Hepatocyte (in vitro differentiated cells): ENCODE measurements around the gene WFDC5. TPM values are rescaled to one million over a fixed set of nuclear protein-coding genes. Genes with fewer than 3 reads are reported as not detected.

Experiments
- DNase-seq: peaks from one replicate; pipeline ENCODE4 v3.0.0-alpha.2; 2016; ENCODE audit warnings: low spot score
- H2AFZ ChIP-seq: fragments of 200-600 bp; sonication (generic); 2 replicates; pipeline ENCODE4 v1.6.0; 2016; ENCODE audit warnings: antibody characterized with exemption, mild to moderate bottlenecking
- H3K27ac ChIP-seq: fragments of 200-600 bp; sonication (generic); 2 replicates; pipeline ENCODE4 v1.5.1; 2016; ENCODE audit warnings: mild to moderate bottlenecking
- H3K27me3 ChIP-seq: fragments of 200-600 bp; sonication (generic); 2 replicates; pipeline ENCODE4 v1.6.1; 2016
- H3K36me3 ChIP-seq: fragments of 200-600 bp; sonication (generic); replicated peaks from 2 replicates; pipeline ENCODE4 v1.5.1; 2016; ENCODE audit warnings: low read depth; ENCODE audit not compliant: insufficient read depth
- H3K4me1 ChIP-seq: fragments of 200-600 bp; sonication (generic); 2 replicates; pipeline ENCODE4 v1.5.1; 2016; ENCODE audit warnings: mild to moderate bottlenecking, moderate library complexity; ENCODE audit not compliant: insufficient read depth
- H3K4me2 ChIP-seq: fragments of 200-600 bp; sonication (generic); 2 replicates; pipeline ENCODE4 v1.6.0; 2016
- H3K4me3 ChIP-seq: fragments of 200-600 bp; sonication (generic); 2 replicates; pipeline ENCODE4 v1.5.1; 2016; ENCODE audit warnings: mild to moderate bottlenecking
- H3K79me2 ChIP-seq: fragments of 200-600 bp; sonication (generic); 2 replicates; pipeline ENCODE4 v1.6.0; 2017; ENCODE audit warnings: mild to moderate bottlenecking
- H3K9me2 ChIP-seq: fragments of 200-600 bp; sonication (generic); replicated peaks from 2 replicates; pipeline ENCODE4 v1.6.0; 2017; ENCODE audit warnings: mild to moderate bottlenecking; ENCODE audit not compliant: insufficient read depth
- H3K9me3 ChIP-seq: fragments of 200-600 bp; sonication (generic); 2 replicates; pipeline ENCODE4 v1.5.1; 2016; ENCODE audit warnings: low read depth, mild to moderate bottlenecking
- H4K20me1 ChIP-seq: fragments of 200-600 bp; sonication (generic); 2 replicates; pipeline ENCODE4 v1.6.0; 2016; ENCODE audit warnings: mild to moderate bottlenecking; ENCODE audit not compliant: insufficient read depth, poor library complexity, severe bottlenecking
- EZH2 ChIP-seq: fragments of 200-600 bp; sonication (generic); IDR thresholded peaks from 2 replicates; pipeline ENCODE4 v1.6.1; 2016; ENCODE audit warnings: antibody characterized with exemption, mild to moderate bottlenecking, borderline replicate concordance
- EZH2phosphoT487 ChIP-seq: fragments of 200-600 bp; sonication (generic); IDR thresholded peaks from one replicate; pipeline ENCODE4 v1.6.1; 2018; ENCODE audit warnings: antibody characterized with exemption, mild to moderate bottlenecking, low read depth, moderate library complexity; ENCODE audit not compliant: unreplicated experiment, severe bottlenecking
- WGBS: methylation state at CpG from one replicate; pipeline ENCODE4 v1.1.6; 2016; ENCODE audit warnings: low lambda C conversion rate; ENCODE audit errors: missing lambda C conversion rate; 5-methylcytosine and 5-hydroxymethylcytosine counted together
- polyA plus RNA-seq: library from polyadenylated mRNA; unstranded; fragments of >200 nt; fragmentation: Nextera tagmentation; extraction: Ambion mirVana; gene quantifications from 2 replicates; pipeline ENCODE4 v1.2.1, GENCODE V29; 2016
- total RNA-seq: library from RNA; depleted of rRNA; stranded (reverse); fragments of >200 nt; gene quantifications from 2 replicates; pipeline ENCODE4 v1.2.3, GENCODE V29; 2014
- TF ChIP-seq, protein P1 (sequence below): fragments of 200-600 bp; sonication (generic); IDR thresholded peaks from 2 replicates; pipeline ENCODE4 v1.5.1; 2016; ENCODE audit warnings: antibody characterized with exemption, mild to moderate bottlenecking; ENCODE audit not compliant: poor library complexity

Gene WFDC5
- total and polyA plus RNA-seq, 2 experiments from 2014 or later = 0.47 TPM; not detected in 1

DNA sequence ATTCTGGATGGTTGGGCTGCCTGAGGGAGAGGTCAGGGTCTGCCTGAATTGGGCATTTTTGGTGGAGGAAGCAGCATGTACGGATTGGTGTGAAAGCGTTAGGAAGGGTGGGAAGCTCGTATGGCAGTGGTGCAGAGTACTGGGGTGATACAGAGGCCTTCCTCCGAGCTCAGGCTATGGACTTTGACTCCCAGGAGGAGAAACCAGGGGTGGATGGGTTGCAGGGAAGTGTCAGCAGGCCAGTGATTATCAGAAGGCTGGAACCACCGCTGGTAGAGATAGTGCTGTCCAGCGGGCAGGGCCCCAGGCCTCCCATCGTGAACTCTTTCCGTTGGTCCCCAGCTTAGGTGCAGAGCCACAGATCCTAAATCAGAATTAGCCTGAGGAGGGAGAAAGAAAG lies 5.3 kb downstream of the WFDC5 start:
- no peak for DNase-seq
- Histone ChIP-seq H3K27me3 (no peaks in the 10 kb centered on the region), H3K27ac (no peak overlapping the region), H3K79me2 (no peaks in the 10 kb centered on the region), H3K9me3 (no peaks in the 10 kb centered on the region), H3K4me2 (no peak overlapping the region), H3K4me3 (no peak overlapping the region), H3K9me2 (no peaks in the 10 kb centered on the region), H3K4me1 (no peaks in the 10 kb centered on the region), H3K36me3 (no peaks in the 10 kb centered on the region), H4K20me1 (no peaks in the 10 kb centered on the region), H2AFZ (no peak overlapping the region)
- 55% methylated on average over 8 of the region's 8 CpGs for WGBS
- TF ChIP-seq EZH2phosphoT487 = no peak
- no peak for TF ChIP-seq EZH2
- TF ChIP-seq, protein P1, sequence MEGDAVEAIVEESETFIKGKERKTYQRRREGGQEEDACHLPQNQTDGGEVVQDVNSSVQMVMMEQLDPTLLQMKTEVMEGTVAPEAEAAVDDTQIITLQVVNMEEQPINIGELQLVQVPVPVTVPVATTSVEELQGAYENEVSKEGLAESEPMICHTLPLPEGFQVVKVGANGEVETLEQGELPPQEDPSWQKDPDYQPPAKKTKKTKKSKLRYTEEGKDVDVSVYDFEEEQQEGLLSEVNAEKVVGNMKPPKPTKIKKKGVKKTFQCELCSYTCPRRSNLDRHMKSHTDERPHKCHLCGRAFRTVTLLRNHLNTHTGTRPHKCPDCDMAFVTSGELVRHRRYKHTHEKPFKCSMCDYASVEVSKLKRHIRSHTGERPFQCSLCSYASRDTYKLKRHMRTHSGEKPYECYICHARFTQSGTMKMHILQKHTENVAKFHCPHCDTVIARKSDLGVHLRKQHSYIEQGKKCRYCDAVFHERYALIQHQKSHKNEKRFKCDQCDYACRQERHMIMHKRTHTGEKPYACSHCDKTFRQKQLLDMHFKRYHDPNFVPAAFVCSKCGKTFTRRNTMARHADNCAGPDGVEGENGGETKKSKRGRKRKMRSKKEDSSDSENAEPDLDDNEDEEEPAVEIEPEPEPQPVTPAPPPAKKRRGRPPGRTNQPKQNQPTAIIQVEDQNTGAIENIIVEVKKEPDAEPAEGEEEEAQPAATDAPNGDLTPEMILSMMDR = no peak

DNA sequence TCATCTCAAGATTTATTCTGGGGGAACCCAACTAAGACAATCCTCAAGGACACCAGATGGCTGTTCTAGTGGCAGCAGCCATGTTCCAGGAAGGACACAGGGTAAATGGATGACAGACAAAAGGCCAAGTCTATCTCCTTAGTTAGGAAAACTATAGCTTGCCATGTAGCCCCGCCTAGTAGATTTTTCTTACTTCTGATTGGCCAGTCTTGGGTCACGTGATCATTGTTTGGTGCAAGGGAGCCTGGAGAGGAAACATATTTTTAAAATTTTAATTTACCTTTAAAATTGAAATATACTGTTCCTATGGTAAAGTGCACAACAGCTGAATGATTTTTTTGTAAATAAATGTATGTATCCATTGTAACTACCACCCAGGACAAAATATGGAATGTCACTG lies 9.7 kb downstream of the WFDC5 start:
- H3K36me3 ChIP-seq = no peaks in the 10 kb centered on the region
- H3K27ac ChIP-seq = no peak overlapping the region
- WGBS = 91% methylated on average over 2 of the region's 2 CpGs
- no peaks in the 10 kb centered on the region for H3K9me3 ChIP-seq
- H3K9me2 ChIP-seq = no peaks in the 10 kb centered on the region
- no peak for DNase-seq
- H3K4me3 ChIP-seq = no peak overlapping the region
- H3K4me1 ChIP-seq = peaks cover 7% of the 10 kb centered on the region
- H3K79me2 ChIP-seq = no peaks in the 10 kb centered on the region
- no peaks in the 10 kb centered on the region for H4K20me1 ChIP-seq
- no peak overlapping the region for H2AFZ ChIP-seq
- H3K27me3 ChIP-seq = peaks cover 12% of the 10 kb centered on the region
- H3K4me2 ChIP-seq = no peak overlapping the region
- TF ChIP-seq EZH2 = no peak
- TF ChIP-seq, protein P1 = no peak
- TF ChIP-seq EZH2phosphoT487 = no peak

DNA sequence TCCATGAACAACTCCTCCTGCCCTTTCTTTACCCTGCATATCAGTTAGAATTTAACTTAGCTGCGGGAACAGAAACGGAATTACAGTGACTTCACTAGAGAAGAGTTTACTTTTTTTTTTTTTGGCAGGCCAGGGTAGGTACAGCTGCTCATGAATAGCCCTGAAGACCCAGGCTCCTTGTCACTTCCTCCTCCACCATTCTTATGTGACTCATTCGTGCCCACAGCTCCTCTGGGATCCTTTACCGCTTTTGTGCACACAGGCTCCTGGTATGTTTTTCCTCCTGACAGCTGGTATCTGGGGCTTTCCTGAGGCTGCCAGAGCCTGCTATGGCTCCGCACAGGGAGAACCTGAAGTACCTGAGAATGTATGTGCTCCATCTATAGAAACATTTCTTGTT lies 10.2 kb downstream of the WFDC5 start:
- Histone ChIP-seq H2AFZ (no peak overlapping the region), H3K36me3 (no peaks in the 10 kb centered on the region), H3K9me2 (no peaks in the 10 kb centered on the region), H3K9me3 (no peaks in the 10 kb centered on the region), H3K4me3 (no peak overlapping the region), H4K20me1 (no peaks in the 10 kb centered on the region), H3K27ac (no peak overlapping the region), H3K27me3 (peaks cover 17% of the 10 kb centered on the region), H3K4me1 (peaks cover 7% of the 10 kb centered on the region), H3K79me2 (no peaks in the 10 kb centered on the region), H3K4me2 (no peak overlapping the region)
- WGBS = 75% methylated on average over 5 of the region's 5 CpGs
- no peak for DNase-seq
- TF ChIP-seq EZH2 = no peak
- TF ChIP-seq, protein P1 = no peak
- TF ChIP-seq EZH2phosphoT487 = no peak

DNA sequence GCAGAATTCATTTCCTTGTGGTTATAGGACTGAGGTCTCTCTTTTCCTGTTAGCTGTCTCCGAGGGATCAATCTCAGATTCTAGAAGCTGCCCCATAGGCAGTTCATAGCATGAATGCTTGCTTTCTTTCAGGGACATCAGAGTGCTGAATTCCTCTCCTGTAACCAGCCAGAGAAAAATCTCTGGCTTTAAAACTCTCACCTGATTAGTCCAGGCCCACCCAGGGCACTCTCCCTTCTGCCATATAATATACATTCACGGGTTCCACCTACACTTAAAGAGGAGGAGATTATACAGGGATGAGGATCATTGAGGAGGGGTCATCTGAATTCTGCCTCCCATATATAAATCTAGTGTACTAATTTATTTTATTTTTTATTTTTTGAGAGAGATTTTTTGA lies 11.9 kb downstream of the WFDC5 start:
- no peak for DNase-seq
- Histone ChIP-seq H3K27me3 (peaks cover 28% of the 10 kb centered on the region), H4K20me1 (no peaks in the 10 kb centered on the region), H3K4me2 (no peak overlapping the region), H3K9me2 (no peaks in the 10 kb centered on the region), H3K27ac (no peak overlapping the region), H3K79me2 (no peaks in the 10 kb centered on the region), H3K4me1 (peaks cover 7% of the 10 kb centered on the region), H3K36me3 (no peaks in the 10 kb centered on the region), H2AFZ (no peak overlapping the region), H3K4me3 (no peak overlapping the region), H3K9me3 (no peaks in the 10 kb centered on the region)
- TF ChIP-seq EZH2 = no peak
- no peak for TF ChIP-seq EZH2phosphoT487
- TF ChIP-seq, protein P1 = no peak
- WGBS = 91% methylated on average over 2 of the region's 2 CpGs
